A549 (cell line): ENCODE data around the gene ADAMTS19.

Experiments used
- CBX8 ChIP-seq: fragments of 200-600 bp; sonication (generic); IDR thresholded peaks from 2 replicates; pipeline ENCODE4 v1.6.1; 2016
- CEBPB ChIP-seq, 2 experiments: fragments of >200 bp in 1 of 2; sonication (Bioruptor Twin) in 1 of 2; formaldehyde crosslinking in 1 of 2; IDR thresholded peaks; 2 replicates each; pipeline ENCODE4 v1.6.1; 2012 to 2016
- ELK1 ChIP-seq: fragments of 150-350 bp; IDR thresholded peaks from 2 replicates; pipeline ENCODE4 v1.6.1; 2014; ENCODE audit warnings: low read depth, mild to moderate bottlenecking, low read length
- MAX ChIP-seq: IDR thresholded peaks from 2 replicates; pipeline ENCODE4 v1.6.1; 2012
- MYC ChIP-seq: IDR thresholded peaks from 2 replicates; pipeline ENCODE4 v1.6.1; 2012; ENCODE audit warnings: mild to moderate bottlenecking, inconsistent platforms, low read length, improper control_type of control experiment, borderline replicate concordance
- NR3C1 ChIP-seq: fragments of >200 bp; sonication (Bioruptor Twin); formaldehyde crosslinking; IDR thresholded peaks from 3 replicates; pipeline ENCODE4 v1.6.1; 2017
- POLR2A ChIP-seq: IDR thresholded peaks from 2 replicates; pipeline ENCODE4 v1.6.1; 2012; ENCODE audit warnings: mild to moderate bottlenecking, low read length
- POLR2AphosphoS2 ChIP-seq: conservative IDR thresholded peaks from 2 replicates; pipeline ENCODE4 v1.6.1; 2012; ENCODE audit warnings: low read length, improper control_type of control experiment, inconsistent platforms
- RAD21 ChIP-seq, 2 experiments: fragments of >200 bp in 1 of 2; sonication (Bioruptor Twin) in 1 of 2; formaldehyde crosslinking in 1 of 2; IDR thresholded peaks in 1 of 2; conservative IDR thresholded peaks in 1 of 2; 2 replicates in 1 of 2; 3 replicates in 1 of 2; pipeline ENCODE4 v1.6.1; 2012 to 2018; ENCODE audit warnings: inconsistent platforms in 1 of 2
- REST ChIP-seq: fragments of 200-600 bp; sonication (generic); IDR thresholded peaks from 2 replicates; pipeline ENCODE4 v1.6.1; 2016; ENCODE audit warnings: antibody characterized with exemption, mild to moderate bottlenecking, moderate library complexity
- RFX5 ChIP-seq: fragments of 450-650 bp; IDR thresholded peaks from 2 replicates; pipeline ENCODE4 v1.7.1; 2014; ENCODE audit warnings: antibody characterized with exemption, mild to moderate bottlenecking, moderate library complexity
- TF ChIP-seq, protein P1 (sequence below): fragments of >200 bp; sonication (Bioruptor Twin); formaldehyde crosslinking; IDR thresholded peaks from 3 replicates; pipeline ENCODE4 v1.5.1; 2016

DNA sequence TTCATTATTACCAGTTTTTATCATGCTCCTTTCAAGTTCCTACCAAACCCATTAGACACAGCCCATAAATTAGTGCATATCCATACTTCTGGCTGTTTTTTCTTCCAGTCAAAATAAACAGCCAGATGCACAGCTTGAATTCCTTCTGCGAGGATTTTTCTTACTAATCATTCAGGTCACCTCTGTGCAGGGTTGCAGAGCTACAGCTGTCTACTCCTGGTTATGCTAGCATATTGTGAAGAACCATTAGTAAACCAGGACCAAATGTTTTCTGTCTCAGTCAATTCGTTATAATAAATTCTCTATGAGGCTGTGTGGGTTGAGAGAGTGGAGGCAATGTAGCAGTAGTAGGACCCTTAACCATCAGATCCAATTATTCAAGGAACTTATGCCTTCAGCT is 279.7 kb downstream of the ADAMTS19 start:
- TF ChIP-seq NR3C1 (no peak), CEBPB (IDR thresholded peaks at IDR 0.05) (no peak), RAD21 (conservative IDR thresholded peaks at IDR 0.05 in 1 of 2, IDR thresholded peaks at IDR 0.05 in 1 of 2) (no peak), ELK1 (no peak), RFX5 (no peak), CBX8 (no peak), POLR2AphosphoS2 (no peak), REST (no peak), MYC (no peak), POLR2A (no peak), MAX (no peak)
- TF ChIP-seq, protein P1, sequence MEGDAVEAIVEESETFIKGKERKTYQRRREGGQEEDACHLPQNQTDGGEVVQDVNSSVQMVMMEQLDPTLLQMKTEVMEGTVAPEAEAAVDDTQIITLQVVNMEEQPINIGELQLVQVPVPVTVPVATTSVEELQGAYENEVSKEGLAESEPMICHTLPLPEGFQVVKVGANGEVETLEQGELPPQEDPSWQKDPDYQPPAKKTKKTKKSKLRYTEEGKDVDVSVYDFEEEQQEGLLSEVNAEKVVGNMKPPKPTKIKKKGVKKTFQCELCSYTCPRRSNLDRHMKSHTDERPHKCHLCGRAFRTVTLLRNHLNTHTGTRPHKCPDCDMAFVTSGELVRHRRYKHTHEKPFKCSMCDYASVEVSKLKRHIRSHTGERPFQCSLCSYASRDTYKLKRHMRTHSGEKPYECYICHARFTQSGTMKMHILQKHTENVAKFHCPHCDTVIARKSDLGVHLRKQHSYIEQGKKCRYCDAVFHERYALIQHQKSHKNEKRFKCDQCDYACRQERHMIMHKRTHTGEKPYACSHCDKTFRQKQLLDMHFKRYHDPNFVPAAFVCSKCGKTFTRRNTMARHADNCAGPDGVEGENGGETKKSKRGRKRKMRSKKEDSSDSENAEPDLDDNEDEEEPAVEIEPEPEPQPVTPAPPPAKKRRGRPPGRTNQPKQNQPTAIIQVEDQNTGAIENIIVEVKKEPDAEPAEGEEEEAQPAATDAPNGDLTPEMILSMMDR, result no peak
